Fibroblast of lung (primary cell): ENCODE data around the gene LIMK2. TPM values are rescaled to one million over a fixed set of nuclear protein-coding genes. Genes with fewer than 3 reads are reported as not detected.

Experiments
- DNase-seq, 2 donors: peaks; one replicate each; pipeline versions ENCODE4 v3.0.0 to v3.0.0-alpha.2; 2010; ENCODE audit warnings: low read depth in 2 of 2
- H2AFZ ChIP-seq: 2 replicates; pipeline ENCODE4 v1.5.1; 2012; ENCODE audit warnings: low read length, control low read depth, inconsistent platforms
- H3K27ac ChIP-seq: 2 replicates; pipeline ENCODE4 v1.5.1; 2011; ENCODE audit warnings: low read length, control low read depth; ENCODE audit not compliant: insufficient read depth
- H3K27me3 ChIP-seq: 2 replicates; pipeline ENCODE4 v1.5.1; 2011; ENCODE audit warnings: mild to moderate bottlenecking, low read length; ENCODE audit not compliant: control insufficient read depth, insufficient read depth
- H3K36me3 ChIP-seq: 2 replicates; pipeline ENCODE4 v1.5.1; 2011; ENCODE audit warnings: low read length; ENCODE audit not compliant: control insufficient read depth, insufficient read depth
- H3K4me1 ChIP-seq: 2 replicates; pipeline ENCODE4 v1.5.1; 2011; ENCODE audit warnings: low read length; ENCODE audit not compliant: control insufficient read depth, insufficient read depth; ENCODE audit errors: extremely low read depth
- H3K4me2 ChIP-seq: 2 replicates; pipeline ENCODE4 v1.5.1; 2011; ENCODE audit warnings: low read length, control low read depth; ENCODE audit not compliant: insufficient read depth; ENCODE audit errors: extremely low read depth
- H3K4me3 ChIP-seq, 4 experiments: fragments of 200-600 bp in 1 of 4; sonication (generic) in 1 of 4; replicated peaks in 1 of 4; 2 replicates each; pipeline ENCODE4 v1.5.1; 2011 to 2016; ENCODE audit warnings: low read length in 4 of 4, low read depth in 3 of 4, mild to moderate bottlenecking in 3 of 4, control low read depth in 2 of 4, inconsistent platforms in 1 of 4, mixed read lengths in 1 of 4; ENCODE audit not compliant: insufficient read depth in 1 of 4; ENCODE audit errors: control extremely low read depth in 1 of 4
- H3K79me2 ChIP-seq: 2 replicates; pipeline ENCODE4 v1.5.1; 2012; ENCODE audit warnings: mild to moderate bottlenecking, low read length, inconsistent platforms; ENCODE audit not compliant: control insufficient read depth, insufficient read depth
- H3K9ac ChIP-seq: 2 replicates; pipeline ENCODE4 v1.5.1; 2011; ENCODE audit warnings: mild to moderate bottlenecking, low read length, control low read depth; ENCODE audit not compliant: insufficient read depth
- H3K9me3 ChIP-seq: 2 replicates; pipeline ENCODE4 v1.5.1; 2012; ENCODE audit warnings: low read depth, low read length; ENCODE audit not compliant: control insufficient read depth, insufficient read depth
- H4K20me1 ChIP-seq: 2 replicates; pipeline ENCODE4 v1.5.1; 2011; ENCODE audit warnings: low read length; ENCODE audit not compliant: control insufficient read depth, insufficient read depth; ENCODE audit errors: extremely low read depth
- CTCF ChIP-seq, 2 donors: IDR thresholded peaks in 1 of 2; conservative IDR thresholded peaks in 1 of 2; 1 replicate in 1 of 2; 2 replicates in 1 of 2; pipeline ENCODE4 v1.5.1; 2011 to 2012; ENCODE audit warnings: low read length in 2 of 2, control low read depth in 1 of 2, inconsistent platforms in 1 of 2, low read depth in 1 of 2, mild to moderate bottlenecking in 1 of 2
- EZH2 ChIP-seq: IDR thresholded peaks from 2 replicates; pipeline ENCODE4 v1.5.1; 2012; ENCODE audit warnings: low read length, control low read depth, mild to moderate bottlenecking; ENCODE audit errors: missing control alignments
- polyA plus RNA-seq, 2 donors: library from polyadenylated mRNA; depleted of rRNA in 1 of 2; stranded (reverse) in 1 of 2; unstranded in 1 of 2; fragments of >200 nt; gene quantifications; 2 replicates each; pipeline ENCODE4 v1.2.1, GENCODE V29; 2011 to 2012; ENCODE audit warnings: missing spikeins in 1 of 2
- total RNA-seq: library from RNA; depleted of rRNA; stranded (reverse); fragments of >200 nt; gene quantifications from 2 replicates; pipeline ENCODE4 v1.2.1, GENCODE V29; 2014

The LIMK2 gene
- total and polyA plus RNA-seq, 2 donors (not counting 1 experiment from before 2014, with no cell fraction given), result 3.4 to 20.0 TPM

- Histone ChIP-seq H3K9ac (no peak overlapping the region), H3K27me3 (no peaks in the 10 kb centered on the region), H2AFZ (no peak overlapping the region), H3K4me2 (no peak overlapping the region), H3K36me3 (peaks cover 16% of the 10 kb centered on the region), H3K4me3 (no peak overlapping the region), H3K9me3 (no peaks in the 10 kb centered on the region), H3K79me2 (no peaks in the 10 kb centered on the region), H3K27ac (no peak overlapping the region), H4K20me1 (no peaks in the 10 kb centered on the region), H3K4me1 (no peaks in the 10 kb centered on the region)
- TF ChIP-seq EZH2 (no peak), CTCF (conservative IDR thresholded peaks at IDR 0.05 in 1 of 2, IDR thresholded peaks at IDR 0.05 in 1 of 2; ENCODE audit: low read depth in 1 of 2, low read length in 2 of 2) (no peak)
- no peak for DNase-seq
These were observed 61.9 kb downstream of the LIMK2 start for GRCh38 chr22:31274017-31274416.

GRCh38 chr22:31275018-31275417 is 62.9 kb downstream of the LIMK2 start:
- H3K27me3 ChIP-seq, result no peaks in the 10 kb centered on the region
- H3K9me3 ChIP-seq, result no peaks in the 10 kb centered on the region
- H4K20me1 ChIP-seq, result no peaks in the 10 kb centered on the region
- no peaks in the 10 kb centered on the region for H3K79me2 ChIP-seq
- no peak for TF ChIP-seq EZH2
- TF ChIP-seq CTCF (conservative IDR thresholded peaks at IDR 0.05 in 1 of 2, IDR thresholded peaks at IDR 0.05 in 1 of 2; ENCODE audit: low read depth in 1 of 2, low read length in 2 of 2), result no peak
- H3K27ac ChIP-seq, result no peak overlapping the region
- H2AFZ ChIP-seq, result no peak overlapping the region
- peaks cover 16% of the 10 kb centered on the region for H3K36me3 ChIP-seq
- no peak overlapping the region for H3K4me2 ChIP-seq
- no peak overlapping the region for H3K9ac ChIP-seq
- no peak overlapping the region for H3K4me3 ChIP-seq
- H3K4me1 ChIP-seq, result no peaks in the 10 kb centered on the region
- no peak for DNase-seq

GRCh38 chr22:31275576-31275975 is 63.5 kb downstream of the LIMK2 start:
- H3K4me2 ChIP-seq, result no peak overlapping the region
- H3K27ac ChIP-seq, result no peak overlapping the region
- no peak for DNase-seq
- no peak for TF ChIP-seq CTCF (conservative IDR thresholded peaks at IDR 0.05 in 1 of 2, IDR thresholded peaks at IDR 0.05 in 1 of 2; ENCODE audit: low read depth in 1 of 2, low read length in 2 of 2)
- no peak for TF ChIP-seq EZH2
- peaks cover 16% of the 10 kb centered on the region for H3K36me3 ChIP-seq
- H3K9me3 ChIP-seq, result no peaks in the 10 kb centered on the region
- H3K9ac ChIP-seq, result no peak overlapping the region
- no peak overlapping the region for H2AFZ ChIP-seq
- no peaks in the 10 kb centered on the region for H4K20me1 ChIP-seq
- no peak overlapping the region for H3K4me3 ChIP-seq
- no peaks in the 10 kb centered on the region for H3K4me1 ChIP-seq
- no peaks in the 10 kb centered on the region for H3K27me3 ChIP-seq
- no peaks in the 10 kb centered on the region for H3K79me2 ChIP-seq
